ENCODE results near the gene EGR1.
A peak's percentile ranks its signal among the peaks of the same experiment; 100 is the strongest.

Gene EGR1

DNA sequence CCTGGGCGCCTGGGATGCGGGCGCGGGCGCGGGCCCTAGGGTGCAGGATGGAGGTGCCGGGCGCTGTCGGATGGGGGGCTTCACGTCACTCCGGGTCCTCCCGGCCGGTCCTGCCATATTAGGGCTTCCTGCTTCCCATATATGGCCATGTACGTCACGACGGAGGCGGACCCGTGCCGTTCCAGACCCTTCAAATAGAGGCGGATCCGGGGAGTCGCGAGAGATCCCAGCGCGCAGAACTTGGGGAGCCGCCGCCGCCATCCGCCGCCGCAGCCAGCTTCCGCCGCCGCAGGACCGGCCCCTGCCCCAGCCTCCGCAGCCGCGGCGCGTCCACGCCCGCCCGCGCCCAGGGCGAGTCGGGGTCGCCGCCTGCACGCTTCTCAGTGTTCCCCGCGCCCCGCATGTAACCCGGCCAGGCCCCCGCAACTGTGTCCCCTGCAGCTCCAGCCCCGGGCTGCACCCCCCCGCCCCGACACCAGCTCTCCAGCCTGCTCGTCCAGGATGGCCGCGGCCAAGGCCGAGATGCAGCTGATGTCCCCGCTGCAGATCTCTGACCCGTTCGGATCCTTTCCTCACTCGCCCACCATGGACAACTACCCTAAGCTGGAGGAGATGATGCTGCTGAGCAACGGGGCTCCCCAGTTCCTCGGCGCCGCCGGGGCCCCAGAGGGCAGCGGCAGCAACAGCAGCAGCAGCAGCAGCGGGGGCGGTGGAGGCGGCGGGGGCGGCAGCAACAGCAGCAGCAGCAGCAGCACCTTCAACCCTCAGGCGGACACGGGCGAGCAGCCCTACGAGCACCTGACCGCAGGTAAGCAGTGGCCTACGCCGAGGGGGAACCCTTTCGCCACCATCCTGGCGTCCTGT, at the start of gene EGR1:
Gene EGR1, plus strand, starts transcription at position 219 of the 864 bp plus-strand sequence. Its CDS starts 283 bp downstream, at position 502.
- Histone ChIP-seq H3K36me3 (ENCODE audit: control insufficient read depth in 2 of 2, insufficient read depth in 2 of 2, low read length in 2 of 2) (peaks cover 3 to 4% of the 10 kb centered on the region in 2 donors), H3K4me3 (ENCODE audit: low read length in 2 of 2) (peak within 1 kb of the TSS; percentile 76 to 90), H3K27ac (ENCODE audit: low read depth in 2 of 2, low read length in 2 of 2) (peak within 1 kb of the TSS; percentile 95 to 100), H3K4me1 (ENCODE audit: control insufficient read depth in 2 of 2, insufficient read depth in 2 of 2, low read length in 2 of 2) (peaks cover 22 to 27% of the 10 kb centered on the region in 2 donors), H3K27me3 (ENCODE audit: control insufficient read depth in 2 of 2, insufficient read depth in 2 of 2, low read length in 2 of 2) (no peaks in the 10 kb centered on the region), H3K9me3 (ENCODE audit: control insufficient read depth in 2 of 2, low read length in 2 of 2) (no peaks in the 10 kb centered on the region), H3K9ac (ENCODE audit: low read depth in 1 of 2, low read length in 2 of 2) (peak within 1 kb of the TSS; percentile 87 to 93)

DNA sequence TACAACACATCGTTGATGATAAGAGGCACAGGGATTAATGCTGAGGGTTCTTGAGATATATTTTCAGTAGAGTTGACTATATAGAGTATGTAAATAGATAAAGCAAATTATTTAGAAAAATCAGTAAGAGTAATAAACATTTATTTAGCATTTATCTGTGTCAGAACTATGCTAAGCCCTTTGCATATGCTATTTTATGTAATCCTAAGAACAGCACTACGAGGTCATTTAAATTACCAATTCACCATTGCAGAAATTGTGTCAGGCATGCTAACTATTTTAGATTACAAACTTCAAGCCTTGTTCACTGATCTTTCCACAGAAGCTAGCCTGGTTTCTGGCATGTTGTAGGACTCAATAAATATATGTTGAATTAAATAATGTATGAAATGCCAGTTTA, 46.8 kb upstream of the EGR1 start:
- H3K27ac ChIP-seq (ENCODE audit: low read depth in 2 of 2, low read length in 2 of 2): no peak overlapping the region
- H3K4me1 ChIP-seq (ENCODE audit: control insufficient read depth in 2 of 2, insufficient read depth in 2 of 2, low read length in 2 of 2): no peaks in the 10 kb centered on the region
- no peaks in the 10 kb centered on the region for H3K9me3 ChIP-seq (ENCODE audit: control insufficient read depth in 2 of 2, low read length in 2 of 2)
- H3K36me3 ChIP-seq (ENCODE audit: control insufficient read depth in 2 of 2, insufficient read depth in 2 of 2, low read length in 2 of 2): peaks cover 62 to 80% of the 10 kb centered on the region in 2 donors
- no peaks in the 10 kb centered on the region for H3K27me3 ChIP-seq (ENCODE audit: control insufficient read depth in 2 of 2, insufficient read depth in 2 of 2, low read length in 2 of 2)
- H3K9ac ChIP-seq (ENCODE audit: low read depth in 1 of 2, low read length in 2 of 2): no peak overlapping the region
- no peak overlapping the region for H3K4me3 ChIP-seq (ENCODE audit: low read length in 2 of 2)

DNA sequence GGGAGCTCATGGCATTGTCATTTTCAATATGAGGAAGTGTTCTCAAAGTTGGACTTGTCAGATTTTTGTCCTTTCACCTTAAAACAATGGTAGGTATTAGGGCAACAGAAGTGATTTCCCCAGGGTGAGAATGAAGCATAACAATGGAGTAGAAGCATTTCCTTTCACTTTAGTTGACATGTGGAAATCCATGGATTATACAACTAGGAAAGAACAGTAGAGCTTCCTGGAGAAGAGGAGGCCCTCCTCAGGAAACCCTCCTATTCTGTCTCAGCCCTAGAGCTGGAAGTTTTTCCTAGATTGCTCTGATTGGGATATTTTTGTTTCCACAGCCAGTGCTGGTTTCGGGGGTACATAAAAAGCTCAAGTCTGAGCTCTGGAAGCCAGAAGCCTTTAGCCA, 40.2 kb upstream of the EGR1 start:
- no peaks in the 10 kb centered on the region for H3K27me3 ChIP-seq (ENCODE audit: control insufficient read depth in 2 of 2, insufficient read depth in 2 of 2, low read length in 2 of 2)
- no peak overlapping the region for H3K9ac ChIP-seq (ENCODE audit: low read depth in 1 of 2, low read length in 2 of 2)
- peaks cover 78 to 80% of the 10 kb centered on the region in 2 donors for H3K36me3 ChIP-seq (ENCODE audit: control insufficient read depth in 2 of 2, insufficient read depth in 2 of 2, low read length in 2 of 2)
- no peak overlapping the region for H3K27ac ChIP-seq (ENCODE audit: low read depth in 2 of 2, low read length in 2 of 2)
- no peaks in the 10 kb centered on the region for H3K9me3 ChIP-seq (ENCODE audit: control insufficient read depth in 2 of 2, low read length in 2 of 2)
- no peaks in the 10 kb centered on the region for H3K4me1 ChIP-seq (ENCODE audit: control insufficient read depth in 2 of 2, insufficient read depth in 2 of 2, low read length in 2 of 2)
- H3K4me3 ChIP-seq (ENCODE audit: low read length in 2 of 2): no peak overlapping the region

DNA sequence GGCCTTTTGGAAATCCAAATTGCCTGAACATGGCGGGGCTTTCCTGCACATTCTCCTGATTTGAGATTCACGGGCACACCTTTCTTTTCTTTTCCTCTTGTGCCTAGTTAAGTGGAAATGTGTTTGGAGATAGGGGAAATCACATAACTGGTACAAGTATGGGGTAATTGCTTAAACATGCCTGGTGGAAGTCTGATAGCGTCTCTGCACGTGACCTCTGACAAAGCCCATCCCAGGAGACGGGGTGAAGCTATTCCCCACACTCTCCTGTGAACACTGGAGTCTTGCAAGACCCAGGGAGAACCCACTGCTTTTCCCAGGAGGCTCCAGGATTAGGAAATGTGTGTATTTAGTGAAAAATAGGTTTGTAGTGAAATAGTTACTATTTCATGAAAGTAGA, 29.3 kb upstream of the EGR1 start:
- H3K9ac ChIP-seq (ENCODE audit: low read depth in 1 of 2, low read length in 2 of 2): no peak overlapping the region
- H3K27ac ChIP-seq (ENCODE audit: low read depth in 2 of 2, low read length in 2 of 2): no peak overlapping the region
- H3K4me1 ChIP-seq (ENCODE audit: control insufficient read depth in 2 of 2, insufficient read depth in 2 of 2, low read length in 2 of 2): peaks cover 10 to 11% of the 10 kb centered on the region in 2 donors
- no peak overlapping the region for H3K4me3 ChIP-seq (ENCODE audit: low read length in 2 of 2)
- peaks cover 2 to 13% of the 10 kb centered on the region in 2 donors for H3K27me3 ChIP-seq (ENCODE audit: control insufficient read depth in 2 of 2, insufficient read depth in 2 of 2, low read length in 2 of 2)
- peaks cover 40 to 42% of the 10 kb centered on the region in 2 donors for H3K36me3 ChIP-seq (ENCODE audit: control insufficient read depth in 2 of 2, insufficient read depth in 2 of 2, low read length in 2 of 2)
- no peaks in the 10 kb centered on the region for H3K9me3 ChIP-seq (ENCODE audit: control insufficient read depth in 2 of 2, low read length in 2 of 2)

DNA sequence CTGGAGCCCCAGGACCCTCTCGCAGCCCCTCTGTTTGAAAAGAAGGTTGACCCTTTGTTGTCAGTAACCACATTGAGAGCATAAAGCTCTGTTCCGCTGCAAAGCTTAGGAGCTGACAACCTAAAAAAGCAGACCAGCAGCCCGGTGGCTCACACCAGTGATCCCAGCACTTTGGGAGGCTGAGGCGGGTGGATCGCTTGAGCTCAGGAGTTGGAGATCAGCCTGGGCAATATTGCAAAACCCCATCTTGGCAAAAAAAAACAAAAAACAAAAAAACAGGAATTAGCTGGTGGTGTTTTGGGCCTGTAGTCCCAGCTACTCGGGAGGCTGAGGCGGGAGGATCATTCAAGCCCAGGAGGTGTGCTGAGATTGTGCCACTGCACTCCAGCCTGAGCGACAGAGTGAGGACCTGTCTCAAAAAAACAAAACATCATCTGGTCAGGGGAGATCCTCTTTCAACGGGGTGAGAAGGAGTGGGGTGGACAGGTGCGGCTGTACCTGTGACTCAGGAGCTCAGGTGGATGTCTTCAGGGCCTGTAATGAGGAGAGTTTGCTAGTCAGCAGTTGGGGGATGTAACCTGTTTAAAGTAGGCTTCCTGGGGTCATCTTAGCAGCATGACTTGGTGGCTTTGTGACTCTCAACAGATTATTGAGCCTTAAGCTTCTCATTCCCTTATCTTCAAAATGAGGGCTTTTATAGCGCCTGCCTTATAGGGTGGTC, 27.1 kb upstream of the EGR1 start:
- H3K36me3 ChIP-seq (ENCODE audit: control insufficient read depth in 2 of 2, insufficient read depth in 2 of 2, low read length in 2 of 2): peaks cover 27 to 29% of the 10 kb centered on the region in 2 donors
- peak overlapping the region; percentile 24 to 67 for H3K4me3 ChIP-seq (ENCODE audit: low read length in 2 of 2)
- no peak overlapping the region for H3K27ac ChIP-seq (ENCODE audit: low read depth in 2 of 2, low read length in 2 of 2)
- H3K27me3 ChIP-seq (ENCODE audit: control insufficient read depth in 2 of 2, insufficient read depth in 2 of 2, low read length in 2 of 2): peaks cover 2 to 13% of the 10 kb centered on the region in 2 donors
- H3K4me1 ChIP-seq (ENCODE audit: control insufficient read depth in 2 of 2, insufficient read depth in 2 of 2, low read length in 2 of 2): peaks cover 10 to 11% of the 10 kb centered on the region in 2 donors
- H3K9ac ChIP-seq (ENCODE audit: low read depth in 1 of 2, low read length in 2 of 2): peak overlapping the region in 1 of 2 donors; percentile 19
- H3K9me3 ChIP-seq (ENCODE audit: control insufficient read depth in 2 of 2, low read length in 2 of 2): no peaks in the 10 kb centered on the region

DNA sequence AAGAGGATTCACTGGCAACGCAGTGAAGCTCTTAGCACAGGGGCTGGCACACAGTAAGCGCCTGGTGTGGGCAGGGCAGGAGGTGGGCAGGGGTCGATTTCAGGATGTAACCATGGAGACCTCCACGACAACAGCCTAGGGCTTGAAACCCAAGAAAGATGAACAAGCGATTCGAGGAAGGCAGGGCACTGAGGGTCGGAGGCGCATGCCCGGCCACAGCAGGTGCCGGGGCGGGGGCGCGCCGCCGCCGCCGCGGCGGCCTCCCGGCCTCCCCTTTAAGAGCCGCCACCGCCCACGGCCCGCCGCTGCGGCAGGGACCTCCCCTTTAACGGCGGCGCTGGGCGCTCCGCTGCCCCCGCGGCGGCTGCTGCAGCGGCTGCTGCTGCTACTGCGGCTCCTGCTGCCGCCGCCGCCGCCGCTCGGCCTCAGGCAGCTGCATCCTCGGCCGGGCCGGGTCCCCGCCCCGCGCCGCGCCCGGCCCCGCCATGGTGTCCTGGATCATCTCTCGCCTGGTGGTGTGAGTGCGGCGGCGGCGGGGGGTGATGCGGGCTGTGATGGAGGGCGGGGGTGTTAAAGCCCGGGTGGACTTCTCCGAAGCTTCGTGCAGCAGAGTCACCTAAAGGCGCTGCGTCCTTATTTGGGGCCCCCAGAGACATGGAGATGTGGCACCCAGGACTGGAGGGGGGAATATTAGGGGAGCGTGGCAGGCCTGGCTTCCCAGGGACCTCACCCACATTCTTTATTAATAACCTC, 26.4 kb upstream of the EGR1 start, which contains the start of gene REEP2:
Gene REEP2, plus strand, starts transcription at position 334 of the 753 bp plus-strand sequence. Its CDS starts 152 bp downstream, at position 486.
- Histone ChIP-seq H3K4me3 (ENCODE audit: low read length in 2 of 2) (peak within 1 kb of the TSS; percentile 24 to 67), H3K27ac (ENCODE audit: low read depth in 2 of 2, low read length in 2 of 2) (peak within 1 kb of the TSS in 1 of 2 donors; percentile 9), H3K4me1 (ENCODE audit: control insufficient read depth in 2 of 2, insufficient read depth in 2 of 2, low read length in 2 of 2) (peaks cover 10 to 11% of the 10 kb centered on the region in 2 donors), H3K9me3 (ENCODE audit: control insufficient read depth in 2 of 2, low read length in 2 of 2) (no peaks in the 10 kb centered on the region), H3K36me3 (ENCODE audit: control insufficient read depth in 2 of 2, insufficient read depth in 2 of 2, low read length in 2 of 2) (peaks cover 23 to 25% of the 10 kb centered on the region in 2 donors), H3K9ac (ENCODE audit: low read depth in 1 of 2, low read length in 2 of 2) (peak within 1 kb of the TSS in 1 of 2 donors; percentile 19), H3K27me3 (ENCODE audit: control insufficient read depth in 2 of 2, insufficient read depth in 2 of 2, low read length in 2 of 2) (peaks cover 2 to 13% of the 10 kb centered on the region in 2 donors)

DNA sequence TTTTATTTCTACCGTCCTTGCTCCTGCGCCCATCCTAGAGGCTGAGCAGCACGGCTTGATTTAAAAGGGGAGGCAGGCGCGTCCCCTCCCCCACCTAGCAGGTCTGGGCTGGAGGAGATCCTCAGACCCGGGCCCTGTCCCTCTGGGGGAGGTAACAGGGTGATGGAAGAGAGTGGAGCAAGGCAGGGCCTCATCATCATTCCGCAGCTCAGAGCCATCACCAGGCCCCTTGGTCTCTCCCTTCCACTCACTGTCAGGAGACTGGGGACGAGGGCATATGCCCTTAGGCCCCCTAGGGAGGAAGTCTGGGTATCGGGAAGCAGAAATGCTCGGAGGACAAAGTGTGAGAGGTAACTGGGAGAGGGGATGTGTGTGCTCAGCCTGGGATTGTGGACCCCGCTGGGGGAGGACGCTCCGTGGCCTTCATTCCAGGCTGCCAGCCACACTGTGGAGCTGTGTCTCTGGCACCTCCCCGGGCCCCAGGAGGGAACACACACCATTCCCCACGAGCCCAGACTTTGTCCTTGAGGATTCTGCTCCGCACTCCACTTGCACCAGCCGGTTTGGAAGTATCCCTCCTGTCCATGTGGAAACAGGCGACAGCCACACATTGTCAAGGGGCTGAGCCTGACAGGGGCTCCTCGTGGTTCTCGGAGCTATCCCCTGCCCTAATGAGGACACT, 25.7 kb upstream of the EGR1 start:
- Histone ChIP-seq H3K4me3 (ENCODE audit: low read length in 2 of 2) (peak overlapping the region; percentile 22 to 50), H3K36me3 (ENCODE audit: control insufficient read depth in 2 of 2, insufficient read depth in 2 of 2, low read length in 2 of 2) (peaks cover 19 to 22% of the 10 kb centered on the region in 2 donors), H3K9me3 (ENCODE audit: control insufficient read depth in 2 of 2, low read length in 2 of 2) (no peaks in the 10 kb centered on the region), H3K9ac (ENCODE audit: low read depth in 1 of 2, low read length in 2 of 2) (no peak overlapping the region), H3K27me3 (ENCODE audit: control insufficient read depth in 2 of 2, insufficient read depth in 2 of 2, low read length in 2 of 2) (peaks cover 2 to 13% of the 10 kb centered on the region in 2 donors), H3K27ac (ENCODE audit: low read depth in 2 of 2, low read length in 2 of 2) (peak overlapping the region in 1 of 2 donors; percentile 9), H3K4me1 (ENCODE audit: control insufficient read depth in 2 of 2, insufficient read depth in 2 of 2, low read length in 2 of 2) (peaks cover 10 to 11% of the 10 kb centered on the region in 2 donors)

DNA sequence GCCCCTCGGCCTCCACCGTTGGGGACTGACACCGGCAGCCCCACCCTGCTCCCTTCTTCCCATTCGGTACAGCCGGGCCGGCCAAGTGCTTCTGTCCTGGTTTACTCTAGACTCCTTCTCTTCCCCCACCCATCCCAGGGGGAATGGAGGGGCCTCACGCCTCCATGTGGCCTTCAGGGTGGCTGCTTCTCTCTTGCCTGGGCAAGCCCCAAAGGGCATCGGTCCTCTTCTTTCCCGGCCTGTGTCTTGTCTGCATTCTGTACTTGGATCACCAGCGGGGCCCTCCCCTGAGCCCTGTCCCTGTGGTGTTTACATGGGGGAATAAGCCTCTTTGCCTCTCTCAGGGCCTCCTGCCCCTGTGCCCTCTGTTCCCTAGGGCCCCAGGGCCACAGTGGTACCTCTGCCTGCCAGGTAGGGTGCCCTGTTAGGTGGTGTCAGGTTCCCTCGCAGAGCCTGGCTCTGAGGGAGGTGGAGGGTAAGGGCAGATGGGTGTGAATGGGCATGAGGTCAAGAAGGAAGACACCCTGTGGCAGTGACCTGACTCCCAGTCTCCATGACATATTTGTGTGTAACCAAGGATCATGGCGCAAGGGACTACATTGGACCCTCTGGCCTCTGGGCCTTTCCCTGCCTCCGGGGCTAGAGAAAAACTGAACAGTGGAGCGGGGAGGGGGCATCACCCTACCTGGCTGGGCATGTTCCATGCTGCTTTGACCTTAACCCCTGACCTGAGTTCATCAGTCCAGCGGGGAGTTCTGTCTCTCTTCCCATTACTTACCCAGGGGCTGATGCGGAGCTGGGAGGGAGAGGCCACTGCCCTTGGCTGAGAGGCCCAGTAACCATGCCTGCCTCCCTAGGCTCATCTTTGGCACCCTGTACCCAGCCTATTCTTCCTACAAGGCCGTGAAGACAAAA, 24.9 kb upstream of the EGR1 start:
- Histone ChIP-seq H3K4me1 (ENCODE audit: control insufficient read depth in 2 of 2, insufficient read depth in 2 of 2, low read length in 2 of 2) (peaks cover 10 to 11% of the 10 kb centered on the region in 2 donors), H3K36me3 (ENCODE audit: control insufficient read depth in 2 of 2, insufficient read depth in 2 of 2, low read length in 2 of 2) (peaks cover 11 to 14% of the 10 kb centered on the region in 2 donors), H3K9me3 (ENCODE audit: control insufficient read depth in 2 of 2, low read length in 2 of 2) (no peaks in the 10 kb centered on the region), H3K4me3 (ENCODE audit: low read length in 2 of 2) (no peak overlapping the region), H3K27ac (ENCODE audit: low read depth in 2 of 2, low read length in 2 of 2) (no peak overlapping the region), H3K9ac (ENCODE audit: low read depth in 1 of 2, low read length in 2 of 2) (no peak overlapping the region), H3K27me3 (ENCODE audit: control insufficient read depth in 2 of 2, insufficient read depth in 2 of 2, low read length in 2 of 2) (peaks cover 2 to 13% of the 10 kb centered on the region in 2 donors)

Measured in mucosa of rectum (tissue), 2 donors.